ENCODE measurements around the gene MTERF4.

MTERF4 gene

GRCh38 chr2:241068942-241069810 lies 32.9 kb downstream of the MTERF4 start:
- no peak for DNase-seq

GRCh38 chr2:241068136-241068941 lies 33.7 kb downstream of the MTERF4 start:
- DNase-seq = no peak

GRCh38 chr2:241067501-241068135 lies 34.5 kb downstream of the MTERF4 start:
- no peak for DNase-seq

- no peak for DNase-seq
These were observed 35.2 kb downstream of the MTERF4 start for GRCh38 chr2:241066893-241067341.

GRCh38 chr2:241066171-241066892 lies 35.8 kb downstream of the MTERF4 start:
- DNase-seq = no peak

GRCh38 chr2:241065355-241065803 lies 36.7 kb downstream of the MTERF4 start:
- no peak for DNase-seq

- DNase-seq = no peak
These were observed 37.2 kb downstream of the MTERF4 start for GRCh38 chr2:241064802-241065354.

- peak; percentile 26 for DNase-seq
These were observed 37.9 kb downstream of the MTERF4 start for GRCh38 chr2:241064008-241064801.

GRCh38 chr2:241063587-241063986 lies 38.5 kb downstream of the MTERF4 start:
- DNase-seq = no peak

GRCh38 chr2:241063093-241063551 lies 39.0 kb downstream of the MTERF4 start:
- no peak for DNase-seq

- no peak for DNase-seq
These were observed 39.5 kb downstream of the MTERF4 start for GRCh38 chr2:241062389-241063092.

- DNase-seq = no peak
These were observed 40.8 kb downstream of the MTERF4 start for GRCh38 chr2:241061275-241061674.

- DNase-seq = no peak
These were observed 48.4 kb downstream of the MTERF4 start for GRCh38 chr2:241053576-241054251.

- DNase-seq = no peak
These were observed 49.3 kb downstream of the MTERF4 start for GRCh38 chr2:241052677-241053360.

GRCh38 chr2:241051578-241052487 lies 50.3 kb downstream of the MTERF4 start:
- no peak for DNase-seq

- DNase-seq = no peak
These were observed 51.2 kb downstream of the MTERF4 start for GRCh38 chr2:241050624-241051577.
